Pericardium fibroblast (primary cell): ENCODE measurements around the gene RIF1. TPM values are rescaled to one million over a fixed set of nuclear protein-coding genes. Genes with fewer than 3 reads are reported as not detected.

Experiments
- total RNA-seq: library from RNA; depleted of rRNA; stranded (reverse); fragments of >200 nt; gene quantifications from 2 replicates; pipeline ENCODE4 v1.2.3, GENCODE V29; 2015

Gene RIF1, protein sequence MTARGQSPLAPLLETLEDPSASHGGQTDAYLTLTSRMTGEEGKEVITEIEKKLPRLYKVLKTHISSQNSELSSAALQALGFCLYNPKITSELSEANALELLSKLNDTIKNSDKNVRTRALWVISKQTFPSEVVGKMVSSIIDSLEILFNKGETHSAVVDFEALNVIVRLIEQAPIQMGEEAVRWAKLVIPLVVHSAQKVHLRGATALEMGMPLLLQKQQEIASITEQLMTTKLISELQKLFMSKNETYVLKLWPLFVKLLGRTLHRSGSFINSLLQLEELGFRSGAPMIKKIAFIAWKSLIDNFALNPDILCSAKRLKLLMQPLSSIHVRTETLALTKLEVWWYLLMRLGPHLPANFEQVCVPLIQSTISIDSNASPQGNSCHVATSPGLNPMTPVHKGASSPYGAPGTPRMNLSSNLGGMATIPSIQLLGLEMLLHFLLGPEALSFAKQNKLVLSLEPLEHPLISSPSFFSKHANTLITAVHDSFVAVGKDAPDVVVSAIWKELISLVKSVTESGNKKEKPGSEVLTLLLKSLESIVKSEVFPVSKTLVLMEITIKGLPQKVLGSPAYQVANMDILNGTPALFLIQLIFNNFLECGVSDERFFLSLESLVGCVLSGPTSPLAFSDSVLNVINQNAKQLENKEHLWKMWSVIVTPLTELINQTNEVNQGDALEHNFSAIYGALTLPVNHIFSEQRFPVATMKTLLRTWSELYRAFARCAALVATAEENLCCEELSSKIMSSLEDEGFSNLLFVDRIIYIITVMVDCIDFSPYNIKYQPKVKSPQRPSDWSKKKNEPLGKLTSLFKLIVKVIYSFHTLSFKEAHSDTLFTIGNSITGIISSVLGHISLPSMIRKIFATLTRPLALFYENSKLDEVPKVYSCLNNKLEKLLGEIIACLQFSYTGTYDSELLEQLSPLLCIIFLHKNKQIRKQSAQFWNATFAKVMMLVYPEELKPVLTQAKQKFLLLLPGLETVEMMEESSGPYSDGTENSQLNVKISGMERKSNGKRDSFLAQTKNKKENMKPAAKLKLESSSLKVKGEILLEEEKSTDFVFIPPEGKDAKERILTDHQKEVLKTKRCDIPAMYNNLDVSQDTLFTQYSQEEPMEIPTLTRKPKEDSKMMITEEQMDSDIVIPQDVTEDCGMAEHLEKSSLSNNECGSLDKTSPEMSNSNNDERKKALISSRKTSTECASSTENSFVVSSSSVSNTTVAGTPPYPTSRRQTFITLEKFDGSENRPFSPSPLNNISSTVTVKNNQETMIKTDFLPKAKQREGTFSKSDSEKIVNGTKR (N-terminal part only)
- total RNA-seq: 13.1 and 17.9 TPM in 2 replicates

GRCh38 chr2:151409601-151410484 lies at the start of gene RIF1:
RIF1 (plus strand) TSS chr2:151409902; CDS start chr2:151410424, 522 bp downstream.

Other genes starting within 250 kb of the RIF1 start
- 4.1 and 8.3 TPM in 2 replicates for gene RBM43, start 148.0 kb upstream of the RIF1 start, total RNA-seq
- gene NMI, start 120.2 kb upstream of the RIF1 start, total RNA-seq: 9.2 and 18.2 TPM in 2 replicates
- 20.0 and 55.4 TPM in 2 replicates for gene TNFAIP6, start 52.3 kb upstream of the RIF1 start, total RNA-seq